Stimulated activated CD8-positive, alpha-beta memory T cell treated with anti-CD3 and anti-CD28 coated beads, Interleukin-12 subunit alpha, Interleukin-12 subunit beta, amount 100 ng/mL, for 1 hour (primary cell): Measurements from ENCODE around the gene S100A13.
"Not testable (repeated sequence)": the region's sequence is repeated elsewhere in the genome, so short reads cannot be mapped to it uniquely, and the experiment has no call there.

Experiments used
- DNase-seq: peaks from one replicate; pipeline ENCODE4 v3.0.0-alpha.2; 2020; ENCODE audit warnings: low read depth

S100A13 gene

DNA sequence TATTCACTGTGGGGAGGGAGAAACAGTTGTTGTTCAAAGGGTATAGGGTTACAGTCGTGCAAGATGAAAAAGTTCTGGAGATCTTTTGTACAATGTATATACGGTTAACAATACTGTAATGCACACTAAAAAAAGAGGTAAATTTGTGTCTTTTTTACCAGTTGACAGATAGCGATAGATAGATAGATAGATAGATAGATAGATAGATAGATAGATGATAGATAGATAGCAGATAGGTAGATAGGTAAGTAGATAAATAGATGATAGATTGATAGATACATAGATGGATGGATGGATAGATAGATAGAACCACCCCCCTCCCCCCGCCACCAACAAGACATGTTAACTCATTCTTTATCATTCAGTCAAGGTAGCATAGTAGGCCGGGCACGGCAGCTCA, 24.6 kb downstream of the S100A13 start:
- no peak for DNase-seq

DNA sequence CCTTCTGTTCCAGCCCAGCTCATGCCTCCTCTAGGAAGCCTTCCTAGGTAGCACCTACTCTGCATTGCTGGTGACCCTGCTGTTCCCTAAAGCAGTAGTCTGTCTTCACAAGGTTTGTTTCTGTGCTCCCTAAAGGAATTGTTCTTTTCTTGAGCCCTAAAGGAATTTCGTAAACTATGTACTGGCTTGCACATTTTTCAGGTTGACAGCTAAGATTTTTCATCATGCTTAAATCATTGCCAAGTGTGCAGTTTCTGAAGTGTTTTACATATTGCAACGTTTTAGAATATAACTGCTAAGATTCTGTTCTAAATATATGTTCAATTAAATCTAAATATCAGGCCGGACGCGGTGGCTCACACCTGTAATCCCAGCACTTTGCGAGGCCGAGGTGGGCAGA, 27.5 kb downstream of the S100A13 start:
- DNase-seq = no peak

DNA sequence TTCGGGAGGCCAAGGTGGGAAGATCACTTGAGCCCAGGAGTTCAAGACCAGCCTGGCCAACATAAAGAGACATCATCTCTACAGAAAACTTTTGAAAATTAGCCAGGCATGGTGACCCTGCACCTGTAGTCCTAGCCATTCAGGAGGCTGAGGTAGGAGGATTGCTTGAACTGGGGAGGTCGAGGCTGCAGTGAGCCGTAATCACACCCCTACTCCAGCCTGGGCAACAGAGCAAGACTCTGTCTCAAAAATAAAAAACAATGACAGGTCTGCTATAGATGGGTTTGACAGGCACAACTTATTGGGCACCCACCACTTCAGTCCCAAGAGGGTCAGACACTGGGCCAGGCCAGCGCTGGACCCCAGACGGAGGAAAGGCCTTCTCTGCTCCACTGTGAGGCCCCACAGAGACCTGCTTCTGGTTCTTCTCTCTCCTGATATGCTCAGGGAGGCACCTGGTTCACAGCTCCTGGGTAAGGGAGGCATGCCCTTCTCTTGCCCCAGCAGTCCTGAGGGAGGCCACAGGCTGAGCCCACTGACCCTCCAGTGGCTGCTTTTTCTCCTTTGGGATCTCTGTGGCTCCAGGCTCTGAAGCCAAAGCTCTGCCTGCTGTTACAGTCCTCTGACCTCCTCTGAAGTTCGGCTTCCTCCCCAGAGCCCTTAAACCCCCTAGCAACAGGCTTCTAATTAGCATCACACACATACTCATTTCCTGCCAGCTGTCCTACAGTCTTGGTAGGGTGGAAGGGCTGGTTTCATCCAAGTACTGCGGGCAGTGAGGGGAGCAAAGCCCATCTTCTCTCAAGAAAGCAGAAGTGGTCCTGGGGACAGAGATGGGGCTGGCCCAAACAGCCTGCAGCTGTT, 28.8 kb downstream of the S100A13 start:
- DNase-seq = no peak

DNA sequence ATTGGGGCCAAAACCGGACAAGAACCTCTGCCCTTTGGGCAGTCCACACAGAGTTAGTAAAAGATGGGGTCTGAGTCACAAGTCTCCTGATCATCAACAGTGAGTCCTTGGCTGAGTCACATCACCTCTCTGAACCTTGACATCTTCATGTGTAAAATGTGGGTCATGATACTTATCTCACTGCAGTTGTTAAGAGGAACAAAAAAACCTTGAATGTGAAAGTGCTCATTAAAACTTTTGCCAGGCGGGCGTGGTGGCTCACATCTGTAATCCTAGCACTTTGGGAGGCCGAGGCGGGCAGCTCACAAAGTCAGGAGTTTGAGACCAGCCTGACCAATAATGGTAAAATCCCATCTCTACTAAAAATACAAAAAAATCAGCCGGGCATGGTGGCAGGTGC, 30.1 kb downstream of the S100A13 start:
- DNase-seq = no peak

DNA sequence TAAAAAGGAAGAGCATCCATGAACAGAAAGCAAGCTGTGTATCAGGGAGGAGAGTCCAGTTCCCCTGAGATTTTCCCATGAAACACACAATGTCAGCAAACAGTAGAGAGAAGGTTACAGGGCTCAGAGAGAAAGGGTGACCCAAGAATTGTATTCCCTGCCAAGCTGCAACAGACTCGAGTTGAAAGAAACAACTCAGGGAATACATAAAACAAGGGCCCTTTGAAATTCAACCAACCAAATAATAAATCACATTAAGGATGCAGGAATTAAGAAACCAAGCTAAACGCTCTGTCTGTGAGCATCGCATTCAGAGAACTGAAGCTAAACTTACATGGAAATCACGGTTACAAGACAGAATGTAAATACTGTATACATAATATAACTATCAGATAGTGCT, 34.6 kb downstream of the S100A13 start:
- no peak for DNase-seq

DNA sequence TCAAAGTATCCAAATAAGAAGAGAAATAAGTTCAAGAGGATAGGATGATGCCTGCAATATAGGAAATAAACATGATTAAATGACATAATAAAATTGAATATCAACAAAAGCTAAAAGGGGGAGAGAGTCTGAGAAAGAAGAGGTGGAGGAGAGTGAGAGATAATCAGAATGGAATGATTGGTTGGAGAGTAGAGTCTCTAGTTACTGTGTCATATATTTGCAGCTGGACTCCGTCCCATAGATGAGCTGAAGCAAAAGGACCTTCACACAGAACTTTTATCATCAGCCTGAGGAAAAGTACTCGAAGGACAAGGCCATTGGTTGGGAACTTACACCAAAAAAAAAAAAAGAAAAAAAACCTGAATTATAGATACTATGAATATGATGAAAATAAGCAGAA, 38.8 kb downstream of the S100A13 start:
- DNase-seq = no peak

DNA sequence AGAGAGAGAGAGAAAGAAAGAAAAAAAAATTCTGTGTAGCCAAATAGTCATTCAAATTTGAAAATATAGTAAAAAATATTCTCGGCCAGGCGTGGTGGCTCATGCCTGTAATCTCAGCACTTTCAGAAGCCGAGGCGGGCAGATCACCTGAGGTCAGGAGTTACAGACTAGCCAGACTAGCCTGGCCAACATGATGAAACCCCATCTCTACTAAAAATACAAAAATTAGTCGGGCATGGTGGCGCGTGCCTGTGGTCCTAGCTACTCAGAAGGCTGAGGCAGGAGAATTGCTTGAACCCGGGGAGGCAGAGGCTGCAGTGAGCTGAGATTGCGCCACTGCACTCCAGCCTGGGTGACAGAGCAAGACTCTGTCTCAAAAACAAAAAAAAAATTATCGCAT, 39.3 kb downstream of the S100A13 start:
- DNase-seq = not testable (repeated sequence)

DNA sequence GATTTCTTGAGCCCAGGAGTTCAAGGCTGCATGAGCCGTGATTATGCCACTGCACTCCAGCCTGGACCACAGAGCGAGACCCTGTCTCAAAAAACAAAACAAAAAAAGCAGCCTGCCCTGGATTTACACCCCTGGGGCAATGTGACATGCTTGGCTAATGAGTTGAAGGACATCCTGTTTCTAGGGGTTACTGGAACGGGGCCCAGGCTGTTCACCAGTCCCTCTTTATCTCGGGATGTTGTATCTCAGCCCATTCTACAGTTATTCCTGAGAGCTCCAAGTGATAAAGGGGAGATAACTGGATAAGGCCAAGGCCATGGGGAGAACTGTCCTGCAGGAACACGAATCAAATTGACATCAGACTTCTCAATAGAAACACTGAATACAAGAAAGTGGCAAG, 40.0 kb downstream of the S100A13 start:
- DNase-seq = no peak

DNA sequence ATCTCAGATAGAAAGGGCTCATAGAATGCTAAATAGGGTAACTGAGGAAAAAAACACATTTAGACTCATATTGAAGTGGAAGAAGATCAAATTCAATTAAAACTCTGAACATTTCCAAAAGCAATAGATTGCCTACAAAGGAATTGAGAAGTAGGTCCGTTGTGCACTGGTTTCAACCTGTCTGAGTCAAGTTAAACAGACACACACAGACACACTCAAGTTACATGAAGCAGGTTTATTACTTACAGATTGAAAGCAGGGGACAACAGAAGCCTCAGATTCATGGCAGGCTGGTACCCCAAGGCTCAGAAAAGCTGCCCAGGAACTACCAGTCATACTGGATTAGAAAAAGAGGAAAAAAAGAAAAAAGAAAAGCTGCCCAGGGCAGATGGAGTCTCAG, 41.0 kb downstream of the S100A13 start:
- no peak for DNase-seq

DNA sequence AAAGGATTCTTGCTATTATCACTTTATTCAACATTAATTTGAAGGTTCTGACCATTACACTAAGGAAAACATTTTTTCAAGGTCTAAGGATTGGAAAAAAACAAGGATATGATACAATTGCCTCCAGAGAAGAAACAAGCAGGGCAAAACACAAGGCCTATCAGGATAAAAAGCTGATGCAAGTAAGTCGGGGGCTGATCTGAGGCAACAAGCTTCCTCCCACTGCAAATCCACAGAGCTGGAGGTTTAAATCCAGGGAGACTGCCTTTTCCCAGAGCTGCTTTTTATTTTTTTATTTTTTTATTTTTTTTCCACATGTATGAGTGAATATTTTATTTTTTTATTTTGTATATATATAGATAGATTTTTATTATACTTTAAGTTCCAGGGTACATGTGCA, 42.3 kb downstream of the S100A13 start:
- no peak for DNase-seq

DNA sequence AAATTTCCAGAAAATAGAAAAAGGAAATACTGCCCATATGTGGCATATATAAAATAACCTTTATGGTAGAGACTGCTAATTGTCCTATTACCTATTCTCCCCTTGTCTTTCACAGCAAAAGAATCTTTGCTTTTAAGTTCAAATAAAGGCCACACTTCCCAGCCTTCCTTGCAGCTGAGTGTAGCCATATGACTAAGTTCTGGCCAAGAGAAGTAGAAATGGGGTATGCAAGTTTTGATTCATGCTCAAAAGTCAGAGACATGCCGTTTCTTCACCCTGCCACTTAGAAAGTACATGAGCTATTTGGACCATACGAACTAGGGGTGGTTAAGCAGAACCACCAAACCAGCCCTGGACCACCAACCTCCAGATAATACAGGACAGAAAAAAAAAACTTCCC, 43.3 kb downstream of the S100A13 start:
- DNase-seq = no peak

DNA sequence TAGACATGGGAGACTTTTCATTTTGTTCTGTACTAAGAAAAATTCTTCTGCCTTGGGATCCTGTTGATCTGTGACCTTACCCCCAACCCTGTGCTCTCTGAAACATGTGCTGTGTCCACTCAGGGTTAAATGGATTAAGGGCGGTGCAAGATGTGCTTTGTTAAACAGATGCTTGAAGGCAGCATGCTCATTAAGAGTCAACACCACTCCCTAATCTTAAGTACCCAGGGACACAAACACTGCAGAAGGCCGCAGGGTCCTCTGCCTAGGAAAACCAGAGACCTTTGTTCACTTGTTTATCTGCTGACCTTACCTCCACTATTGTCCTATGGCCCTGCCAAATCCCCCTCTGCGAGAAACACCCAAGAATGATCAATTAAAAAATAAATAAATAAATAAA, 43.8 kb downstream of the S100A13 start:
- not testable (repeated sequence) for DNase-seq

DNA sequence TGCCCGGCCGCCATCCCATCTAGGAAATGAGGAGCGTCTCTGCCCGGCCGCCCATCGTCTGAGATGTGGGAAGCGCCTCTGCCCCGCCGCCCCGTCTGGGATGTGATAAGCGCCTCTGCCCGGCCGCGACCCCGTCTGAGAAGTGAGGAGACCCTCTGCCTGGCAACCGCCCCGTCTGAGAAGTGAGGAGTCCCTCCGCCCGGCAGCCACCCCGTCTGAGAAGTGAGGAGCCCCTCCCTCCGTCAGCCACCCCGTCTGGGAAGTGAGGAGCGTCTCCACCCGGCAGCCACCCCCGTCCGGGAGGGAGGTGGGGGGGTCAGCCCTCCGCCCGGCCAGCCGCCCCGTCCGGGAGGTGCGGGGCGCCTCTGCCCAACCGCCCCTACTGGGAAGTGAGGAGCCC, 44.5 kb downstream of the S100A13 start:
- not testable (repeated sequence) for DNase-seq

DNA sequence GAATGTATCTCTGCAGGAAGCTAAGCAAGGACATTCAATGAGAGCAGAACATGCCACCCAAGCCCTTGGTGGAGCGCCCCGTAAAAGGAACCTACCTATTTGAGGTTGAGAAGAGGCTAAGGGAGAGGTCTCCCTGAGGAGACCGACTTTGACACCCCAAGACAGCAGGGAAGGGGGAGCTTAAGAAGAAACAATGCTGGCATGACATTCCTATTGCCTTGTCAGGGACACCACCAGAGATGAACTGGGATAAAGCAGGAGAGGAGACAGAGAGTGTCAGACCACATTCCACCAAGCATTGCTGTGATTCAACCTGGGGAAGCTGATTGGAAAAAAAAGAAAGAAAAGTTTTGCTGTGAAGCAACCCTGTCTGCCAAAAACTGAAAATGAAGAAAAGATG, 48.4 kb downstream of the S100A13 start:
- no peak for DNase-seq

DNA sequence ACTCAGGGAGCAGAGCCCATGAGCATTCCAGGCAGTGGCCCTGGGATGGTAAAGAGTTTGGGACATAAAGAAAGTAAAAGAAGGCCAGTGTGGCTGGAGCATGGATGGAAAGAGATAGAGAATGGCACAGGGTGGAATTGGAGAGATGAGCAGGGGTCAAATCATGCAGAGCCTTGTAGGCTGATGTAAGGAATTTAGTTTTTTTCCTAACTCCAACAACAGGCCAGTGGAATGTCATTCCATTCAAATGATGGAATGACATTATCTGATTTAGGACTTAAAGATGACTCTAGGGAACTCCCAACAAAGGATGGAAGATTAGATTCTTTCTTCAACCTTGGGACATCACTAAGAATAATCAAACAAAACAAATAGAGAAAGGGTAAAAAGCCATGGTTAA, 48.8 kb downstream of the S100A13 start:
- no peak for DNase-seq

DNA sequence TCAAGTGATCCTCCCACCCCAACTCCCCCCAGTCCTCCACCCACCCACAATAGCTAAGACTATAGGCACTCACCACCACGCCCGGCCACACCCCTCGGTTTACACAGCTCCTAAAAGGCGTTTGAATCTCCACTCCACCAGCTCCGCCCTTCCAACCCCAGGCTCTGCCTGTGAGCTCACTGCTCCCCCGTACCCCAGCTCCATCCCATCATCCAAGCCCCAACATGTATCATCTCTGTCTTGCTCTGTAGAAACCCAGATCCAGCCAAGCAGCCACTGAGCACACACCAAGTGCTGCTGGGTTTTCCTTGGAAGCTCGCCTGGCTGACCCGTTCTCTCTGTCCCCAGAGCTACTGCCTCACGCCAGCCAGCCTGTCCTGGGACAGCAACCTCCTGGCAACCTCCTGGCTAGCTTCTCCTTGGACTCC, 49.7 kb downstream of the S100A13 start:
- DNase-seq = no peak

DNA sequence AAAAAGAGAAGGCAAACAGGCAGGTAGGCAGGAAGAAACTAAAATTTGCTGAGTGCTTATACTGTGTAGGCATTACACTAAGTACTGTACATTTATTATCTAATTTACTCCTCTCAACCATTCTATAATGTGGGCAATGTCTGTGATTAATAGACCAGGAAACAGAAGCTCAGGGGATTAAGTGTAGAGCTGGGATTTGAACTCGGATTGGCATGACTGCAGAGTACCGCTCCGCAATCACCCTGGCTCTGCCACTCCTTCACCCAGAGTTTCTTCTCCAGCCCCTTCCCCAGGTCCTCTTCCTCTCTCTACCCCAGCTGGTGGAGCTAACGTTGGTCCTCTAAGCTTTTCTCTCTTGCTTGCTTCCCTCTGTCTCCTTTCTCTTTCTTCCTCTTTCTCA, 50.2 kb downstream of the S100A13 start:
- DNase-seq = no peak

DNA sequence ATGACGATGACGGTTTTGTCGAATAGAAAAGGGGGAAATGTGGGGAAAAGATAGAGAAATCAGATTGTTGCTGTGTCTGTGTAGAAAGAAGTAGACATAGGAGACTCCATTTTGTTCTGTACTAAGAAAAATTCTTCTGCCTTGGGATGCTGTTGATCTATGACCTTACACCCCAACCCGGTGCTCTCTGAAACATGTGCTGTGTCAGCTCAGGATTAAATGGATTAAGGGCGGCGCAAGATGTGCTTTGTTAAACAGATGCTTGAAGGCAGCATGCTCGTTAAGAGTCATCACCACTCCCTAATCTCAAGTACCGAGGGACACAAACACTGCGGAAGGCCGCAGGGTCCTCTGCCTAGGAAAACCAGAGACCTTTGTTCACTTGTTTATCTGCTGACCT, 51.8 kb downstream of the S100A13 start:
- not testable (repeated sequence) for DNase-seq

DNA sequence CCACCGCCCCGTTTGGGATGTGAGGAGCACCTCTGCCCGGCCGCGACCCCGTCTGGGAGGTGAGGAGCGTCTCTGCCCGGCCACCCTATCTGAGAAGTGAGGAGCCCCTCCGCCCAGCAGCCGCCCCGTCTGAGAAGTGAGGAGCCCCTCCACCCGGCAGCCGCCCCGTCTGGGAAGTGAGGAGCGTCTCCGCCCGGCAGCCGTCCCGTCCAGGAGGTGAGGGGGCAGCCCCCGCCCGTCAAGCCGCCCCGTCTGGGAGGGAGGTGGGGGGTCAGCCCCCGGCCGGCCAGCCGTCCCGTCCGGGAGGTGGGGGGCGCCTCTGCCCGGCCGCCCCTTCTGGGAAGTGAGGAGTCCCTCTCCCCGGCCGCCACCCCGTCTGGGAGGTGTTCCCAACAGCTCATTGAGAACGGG, 52.2 kb downstream of the S100A13 start:
- not testable (repeated sequence) for DNase-seq

DNA sequence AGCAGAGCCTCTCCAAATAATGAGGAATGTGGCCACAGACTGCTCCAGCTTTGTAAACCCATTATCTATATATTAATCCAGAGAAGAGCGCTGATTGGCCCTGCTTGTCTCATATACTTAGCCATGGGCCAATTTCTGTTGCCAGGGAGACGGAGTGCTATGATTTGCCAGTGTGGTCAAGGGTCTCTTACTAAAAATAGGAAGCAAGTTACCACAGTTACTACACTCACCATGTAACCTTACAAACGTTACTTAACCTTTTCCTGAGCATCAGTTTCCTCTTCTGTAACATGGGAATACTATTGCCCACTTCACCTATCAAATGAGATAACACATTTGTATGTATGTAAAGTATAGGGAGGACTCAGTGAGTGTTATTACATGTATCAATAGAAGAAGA, 54.0 kb downstream of the S100A13 start:
- DNase-seq = no peak

DNA sequence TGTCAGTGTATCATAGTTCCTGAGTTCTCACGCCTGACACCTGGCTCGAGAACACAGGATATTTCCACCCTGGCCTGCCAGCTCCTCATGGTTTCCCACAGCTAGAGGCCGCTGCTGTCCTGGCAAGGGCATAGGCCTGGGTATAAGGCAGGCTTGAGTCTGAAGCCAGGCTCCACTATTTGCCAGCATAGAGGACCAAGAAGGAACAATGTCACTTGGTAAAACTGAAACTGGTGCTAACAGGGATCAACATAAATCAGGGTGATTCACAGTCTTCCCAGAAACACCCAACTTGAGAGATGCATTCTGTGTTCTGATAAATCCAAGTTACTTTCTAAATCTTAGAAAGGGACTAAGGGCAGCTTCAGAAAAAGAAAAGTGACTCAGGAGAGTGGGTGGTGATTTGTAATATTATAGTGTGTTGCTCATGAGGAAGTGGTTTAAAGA, 54.7 kb downstream of the S100A13 start:
- no peak for DNase-seq

DNA sequence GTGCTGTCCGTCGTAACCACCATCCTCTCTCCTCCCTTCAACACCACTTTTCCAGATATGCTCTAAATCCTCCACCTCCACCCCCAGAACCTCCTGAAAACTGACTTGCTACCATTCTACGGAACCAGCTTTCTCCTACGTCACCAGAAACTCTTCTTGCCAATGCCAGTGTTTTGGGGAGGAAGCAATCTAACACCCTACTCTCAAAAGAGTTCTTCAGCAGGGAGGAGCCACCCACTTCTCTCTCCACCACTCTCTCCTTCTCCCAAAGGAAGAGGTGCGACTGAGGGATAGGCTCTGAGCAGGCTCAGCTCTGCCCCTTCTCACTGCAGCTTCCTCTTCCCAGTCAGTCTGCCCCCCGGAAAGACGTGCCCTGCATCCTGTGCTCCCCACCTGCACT, 55.6 kb downstream of the S100A13 start:
- DNase-seq = no peak

DNA sequence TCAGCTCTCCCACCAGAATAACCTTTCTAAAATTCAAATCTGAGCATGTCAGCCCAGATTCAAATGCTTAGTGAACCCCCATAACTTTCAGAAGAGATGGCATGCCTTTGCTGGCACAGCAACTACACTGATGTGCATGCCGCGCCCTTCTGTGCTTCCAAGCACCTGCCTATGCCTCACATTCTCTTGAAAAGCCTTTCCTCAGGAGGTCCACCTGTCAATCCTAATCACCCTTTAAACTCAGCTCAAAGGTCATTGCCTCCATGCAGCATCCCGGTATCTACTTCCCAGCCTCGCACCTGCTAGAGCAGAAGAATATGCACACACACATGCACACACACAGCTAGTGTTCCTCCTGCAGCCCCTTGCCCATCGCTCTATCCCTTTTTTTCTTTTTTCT, 56.4 kb downstream of the S100A13 start:
- no peak for DNase-seq

DNA sequence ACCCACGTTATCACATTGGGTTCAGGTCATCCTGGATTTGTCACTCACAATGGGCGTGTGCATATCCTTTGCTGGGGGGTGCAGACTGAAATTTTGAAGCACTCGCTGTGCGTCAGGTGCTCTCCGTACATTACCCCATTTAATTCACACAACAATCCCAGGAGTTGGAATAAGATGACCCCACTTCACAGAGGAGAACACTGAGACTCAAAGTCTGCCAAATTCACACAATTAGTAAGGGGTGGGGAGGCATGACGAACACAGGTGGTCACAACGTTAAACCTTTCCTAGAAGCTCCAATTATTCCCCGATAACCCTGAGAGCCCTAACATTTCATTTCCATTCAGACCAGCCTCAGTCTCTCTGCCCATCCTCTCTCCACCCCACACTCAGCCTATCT, 57.8 kb downstream of the S100A13 start:
- DNase-seq = no peak
